AG04449 (cell line): Measurements from ENCODE around the gene CPN1.

Source experiments
- CTCF ChIA-PET: fragments of 350-600 bp; formaldehyde crosslinking; extraction: SDS; loops from one replicate; lab custom pipeline; 2021; ENCODE audit warnings: antibody characterized with exemption; lab: Yijun Ruan, JAX
- POLR2A ChIA-PET: fragments of 400-600, 350-600 bp; formaldehyde crosslinking; extraction: SDS; loops from one replicate; lab custom pipeline; 2020; ENCODE audit warnings: antibody characterized with exemption, inconsistent platforms; lab: Yijun Ruan, JAX
- DNase-seq: peaks from one replicate; pipeline ENCODE4 v3.0.0-alpha.2; 2010; ENCODE audit warnings: low read depth, low spot score
- H3K4me3 ChIP-seq: 2 replicates; pipeline ENCODE4 v1.5.1; 2011; ENCODE audit warnings: low read depth, mild to moderate bottlenecking, control low read depth, low read length
- TF ChIP-seq, protein P1 (sequence below): IDR thresholded peaks from one replicate; pipeline ENCODE4 v1.5.1; 2011; ENCODE audit warnings: mild to moderate bottlenecking, moderate library complexity, low read length, control low read depth, inconsistent platforms; ENCODE audit not compliant: insufficient read depth; ENCODE audit errors: missing control alignments

CPN1 gene

DNA sequence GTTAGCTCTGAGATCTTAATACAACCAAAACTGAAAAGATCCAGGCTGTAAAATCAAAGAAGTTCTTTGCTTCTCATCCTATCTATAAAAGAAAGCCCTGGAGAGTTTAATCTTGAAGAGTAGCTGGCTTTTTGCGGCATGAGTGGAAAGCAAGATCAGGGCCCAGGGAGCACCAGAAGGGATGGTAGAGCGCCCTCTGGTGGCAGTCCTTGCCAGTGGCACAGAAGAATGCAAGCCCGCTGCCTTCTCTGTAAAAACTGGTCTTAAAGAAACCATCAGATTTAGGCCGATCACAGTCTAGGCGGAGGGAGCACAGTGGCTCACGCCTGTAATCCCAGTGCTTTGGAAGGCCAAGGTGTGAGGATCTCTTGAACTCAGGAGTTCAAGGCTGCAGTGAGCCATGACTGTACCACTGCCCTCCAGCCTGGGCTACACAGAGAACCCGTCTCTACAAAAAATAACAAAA lies 35.6 kb downstream of the CPN1 start:
- POLR2A ChIA-PET: interaction anchor here (1.1 kb wide), 1 partner anchor 203 kb away, joined by 3 read pairs; no protein-coding TSS in a partner anchor
- no peak overlapping the region for H3K4me3 ChIP-seq
- DNase-seq: peak; percentile 42
- TF ChIP-seq, protein P1, sequence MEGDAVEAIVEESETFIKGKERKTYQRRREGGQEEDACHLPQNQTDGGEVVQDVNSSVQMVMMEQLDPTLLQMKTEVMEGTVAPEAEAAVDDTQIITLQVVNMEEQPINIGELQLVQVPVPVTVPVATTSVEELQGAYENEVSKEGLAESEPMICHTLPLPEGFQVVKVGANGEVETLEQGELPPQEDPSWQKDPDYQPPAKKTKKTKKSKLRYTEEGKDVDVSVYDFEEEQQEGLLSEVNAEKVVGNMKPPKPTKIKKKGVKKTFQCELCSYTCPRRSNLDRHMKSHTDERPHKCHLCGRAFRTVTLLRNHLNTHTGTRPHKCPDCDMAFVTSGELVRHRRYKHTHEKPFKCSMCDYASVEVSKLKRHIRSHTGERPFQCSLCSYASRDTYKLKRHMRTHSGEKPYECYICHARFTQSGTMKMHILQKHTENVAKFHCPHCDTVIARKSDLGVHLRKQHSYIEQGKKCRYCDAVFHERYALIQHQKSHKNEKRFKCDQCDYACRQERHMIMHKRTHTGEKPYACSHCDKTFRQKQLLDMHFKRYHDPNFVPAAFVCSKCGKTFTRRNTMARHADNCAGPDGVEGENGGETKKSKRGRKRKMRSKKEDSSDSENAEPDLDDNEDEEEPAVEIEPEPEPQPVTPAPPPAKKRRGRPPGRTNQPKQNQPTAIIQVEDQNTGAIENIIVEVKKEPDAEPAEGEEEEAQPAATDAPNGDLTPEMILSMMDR: peak; percentile 89
- CTCF ChIA-PET: interaction anchor here (0.6 to 14.0 kb wide), 81 partner anchors 8 to 415 kb away, joined by 3 to 470 read pairs (median 5); partner anchors contain the start of genes CUTC, DNMBP and ERLIN1

DNA sequence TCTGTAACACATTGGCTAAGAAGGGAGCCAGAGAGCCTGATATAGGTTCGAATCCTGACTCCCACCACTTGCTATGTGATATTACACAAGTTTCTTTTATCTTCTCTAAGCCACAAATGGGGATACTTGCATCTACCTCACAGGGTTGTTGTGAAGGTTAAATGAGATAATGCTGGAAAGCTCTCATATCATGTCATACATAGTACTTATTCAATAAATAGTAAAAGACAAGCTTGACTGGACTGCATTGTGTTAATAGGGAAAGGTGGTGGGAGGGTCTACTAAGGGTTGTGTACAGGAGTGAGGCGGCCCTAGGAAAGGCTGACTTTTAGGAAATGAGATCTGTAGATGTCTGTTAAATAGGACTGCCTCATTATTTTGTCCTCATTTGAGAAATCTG lies 36.1 kb downstream of the CPN1 start:
- POLR2A ChIA-PET: interaction anchor here (1.1 kb wide), 1 partner anchor 202 kb away, joined by 3 read pairs; no protein-coding TSS in a partner anchor
- CTCF ChIA-PET: interaction anchor here (0.6 to 14.0 kb wide), 81 partner anchors 7 to 415 kb away, joined by 3 to 470 read pairs (median 5); partner anchors contain the start of genes CUTC, DNMBP and ERLIN1

GRCh38 chr10:100043796-100044195 lies 37.9 kb downstream of the CPN1 start:
- POLR2A ChIA-PET: interaction anchor here (1.1 kb wide), 1 partner anchor 61 kb away, joined by 3 read pairs; no protein-coding TSS in a partner anchor
- TF ChIP-seq, protein P1: no peak
- H3K4me3 ChIP-seq: no peak overlapping the region
- CTCF ChIA-PET: interaction anchor here (0.6 to 14.0 kb wide), 9 partner anchors 19 to 194 kb away, joined by 3 to 470 read pairs (median 27); partner anchors contain the start of gene DNMBP
- DNase-seq: no peak

More for the DNA sequence above, 36.1 kb downstream of the CPN1 start:
- H3K4me3 ChIP-seq: no peak overlapping the region
- TF ChIP-seq, protein P1: no peak
- no peak for DNase-seq

DNA sequence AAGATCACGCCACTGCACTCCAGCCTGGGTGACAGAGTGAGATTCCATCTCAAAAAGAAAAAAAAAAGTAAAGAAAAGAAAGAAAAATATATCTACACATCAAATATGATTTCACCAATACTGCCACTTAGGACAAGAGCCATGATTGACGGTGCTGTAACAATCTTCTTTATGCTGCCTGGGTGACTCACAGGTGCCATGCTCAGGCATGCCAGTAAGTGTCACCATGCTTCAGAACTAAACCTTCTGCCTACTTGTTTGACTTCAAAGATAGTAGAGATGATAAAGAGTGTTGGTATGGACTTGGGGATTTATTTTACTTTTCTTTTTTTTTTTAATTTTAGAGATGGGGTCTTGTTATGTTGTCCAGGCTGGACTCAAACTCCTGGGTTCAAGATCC lies 38.3 kb downstream of the CPN1 start:
- no peak for DNase-seq
- ChIA-PET POLR2A (interaction anchor here (1.1 kb wide), 1 partner anchor 60 kb away, joined by 3 read pairs; no protein-coding TSS in a partner anchor), CTCF (interaction anchor here (2.9 to 14.0 kb wide), 5 partner anchors 19 to 193 kb away, joined by 12 to 470 read pairs (median 27); partner anchors contain the start of gene DNMBP)
- TF ChIP-seq, protein P1: no peak
- no peak overlapping the region for H3K4me3 ChIP-seq

DNA sequence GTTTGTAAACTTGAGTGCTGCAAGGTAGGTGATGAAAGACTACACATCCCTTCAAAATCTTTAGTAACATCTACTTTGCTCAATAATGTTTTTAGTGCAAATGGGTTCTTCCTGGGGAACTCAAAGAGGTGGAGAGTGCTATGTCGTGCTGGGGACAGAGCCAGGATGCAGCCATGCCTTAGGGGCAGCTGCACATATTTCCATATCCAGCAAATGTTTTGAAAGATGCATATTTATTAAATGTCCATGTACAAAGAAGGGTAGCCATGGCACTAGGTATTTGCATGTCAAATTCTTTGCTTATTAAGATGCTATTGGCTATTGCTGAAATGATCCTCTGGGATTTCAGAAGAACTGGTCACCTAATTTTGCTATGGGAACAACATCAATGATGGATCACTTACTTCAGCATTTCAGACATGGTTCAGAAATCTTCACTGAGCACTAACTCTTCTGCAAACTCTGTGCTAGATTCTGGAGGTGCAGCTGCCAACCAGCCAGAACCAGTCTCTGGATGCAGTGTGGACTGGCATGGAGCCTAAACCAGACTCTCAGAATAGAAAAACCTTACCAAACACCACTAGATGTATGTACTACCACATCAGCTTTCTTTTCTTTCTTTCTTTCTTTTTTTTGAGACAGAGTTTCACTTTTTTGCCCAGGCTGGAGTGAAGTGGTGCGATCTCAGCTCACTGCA lies 40.2 kb downstream of the CPN1 start:
- no peak for DNase-seq
- ChIA-PET POLR2A (no interaction called here), CTCF (interaction anchor here (1.1 to 14.0 kb wide), 5 partner anchors 8 to 192 kb away, joined by 3 to 470 read pairs (median 4); partner anchors contain the start of gene DNMBP)
- H3K4me3 ChIP-seq: no peak overlapping the region
- TF ChIP-seq, protein P1: no peak
